HG03139 (cell line): Measurements from ENCODE around the gene ASTN2.
"Not testable (repeated sequence)": the region's sequence is repeated elsewhere in the genome, so short reads cannot be mapped to it uniquely, and the experiment has no call there.

ENCODE experiments used
- ATAC-seq: cut with Tn5 transposase; IDR thresholded peaks from one replicate; pipeline ENCODE4 v1.9.1; 2021; ENCODE audit not compliant: unreplicated experiment

The ASTN2 gene

GRCh38 chr9:117081641-117082317 is 333.1 kb downstream of the ASTN2 start:
- no peak for ATAC-seq

- ATAC-seq: no peak
Measured at GRCh38 chr9:117080765-117081390, 334.0 kb downstream of the ASTN2 start.

- ATAC-seq: no peak
Measured at GRCh38 chr9:117076571-117077290, 338.1 kb downstream of the ASTN2 start.

GRCh38 chr9:117075636-117076035 is 339.2 kb downstream of the ASTN2 start:
- no peak for ATAC-seq

DNA sequence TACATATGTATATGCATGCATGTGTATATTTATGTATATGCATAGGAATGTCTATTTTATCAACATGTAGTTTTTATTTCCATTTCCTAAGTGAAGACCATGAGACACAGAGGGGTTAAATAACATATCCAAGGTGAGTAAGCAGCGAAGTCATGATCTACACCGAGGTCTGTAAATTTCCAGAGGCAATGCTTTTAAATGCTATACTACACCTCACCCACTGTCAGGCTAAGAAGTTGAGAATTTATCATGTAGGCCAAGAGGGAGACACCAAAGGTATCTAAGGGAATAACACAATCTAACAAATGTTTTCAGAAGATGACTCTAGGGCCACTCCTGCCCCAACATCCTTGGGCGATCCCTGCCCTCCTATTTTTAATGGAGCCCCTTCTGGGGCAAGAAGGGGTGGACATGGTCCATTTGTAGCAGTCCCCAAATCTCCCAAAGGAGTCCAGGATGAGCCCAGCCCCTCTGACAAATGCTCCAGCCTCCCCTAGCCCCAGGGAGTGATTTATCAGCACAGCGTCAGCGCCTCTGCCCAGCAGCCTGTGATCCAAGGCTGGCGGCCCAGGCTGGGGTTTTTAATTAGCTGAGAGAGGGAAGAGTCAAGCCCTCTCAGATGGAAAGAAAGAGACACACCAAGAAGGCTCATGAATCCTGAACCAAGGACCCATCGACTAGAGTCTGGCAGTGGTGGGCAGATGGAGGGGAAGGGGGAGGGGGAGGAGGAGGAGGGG is 339.9 kb downstream of the ASTN2 start:
- no peak for ATAC-seq

DNA sequence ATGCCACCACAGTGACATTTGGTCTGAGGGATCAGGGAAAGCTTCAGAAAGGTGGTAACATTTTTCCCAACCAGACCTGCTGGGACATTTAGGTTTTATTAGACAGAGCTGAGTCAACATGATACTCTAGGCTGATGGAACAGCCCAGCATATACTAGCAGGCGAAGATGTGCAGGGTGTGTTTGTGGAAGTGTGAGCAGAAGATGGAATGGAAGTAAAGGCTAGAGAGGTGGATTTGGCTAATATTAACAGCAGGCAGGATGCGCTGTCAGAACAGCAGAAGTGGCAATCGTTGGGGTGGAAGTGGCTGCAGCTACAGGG is 340.6 kb downstream of the ASTN2 start:
- no peak for ATAC-seq

- ATAC-seq: no peak
Measured at GRCh38 chr9:117073539-117074341, 341.1 kb downstream of the ASTN2 start.

DNA sequence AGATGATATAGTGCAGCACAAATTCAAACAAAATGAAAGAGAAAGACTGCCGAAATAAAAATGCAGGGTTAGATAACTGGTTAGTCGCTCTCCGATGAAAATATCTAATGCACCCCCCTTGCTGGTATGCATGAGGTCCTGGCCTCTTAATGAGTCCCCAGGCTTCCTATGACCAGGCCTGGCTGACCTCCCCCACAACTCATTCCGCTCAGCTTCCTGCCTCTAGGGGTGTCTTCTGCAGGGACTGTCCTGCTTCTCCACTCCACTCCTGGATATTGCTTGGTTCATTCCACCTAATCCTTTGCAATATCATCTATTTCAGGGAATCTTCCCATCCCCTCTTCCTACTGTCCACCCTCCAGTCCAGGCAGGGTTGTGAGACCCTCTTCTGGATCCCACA is 341.8 kb downstream of the ASTN2 start:
- no peak for ATAC-seq

GRCh38 chr9:117072216-117072615 is 342.6 kb downstream of the ASTN2 start:
- no peak for ATAC-seq

GRCh38 chr9:117071673-117072207 is 343.1 kb downstream of the ASTN2 start:
- ATAC-seq: not testable (repeated sequence)

DNA sequence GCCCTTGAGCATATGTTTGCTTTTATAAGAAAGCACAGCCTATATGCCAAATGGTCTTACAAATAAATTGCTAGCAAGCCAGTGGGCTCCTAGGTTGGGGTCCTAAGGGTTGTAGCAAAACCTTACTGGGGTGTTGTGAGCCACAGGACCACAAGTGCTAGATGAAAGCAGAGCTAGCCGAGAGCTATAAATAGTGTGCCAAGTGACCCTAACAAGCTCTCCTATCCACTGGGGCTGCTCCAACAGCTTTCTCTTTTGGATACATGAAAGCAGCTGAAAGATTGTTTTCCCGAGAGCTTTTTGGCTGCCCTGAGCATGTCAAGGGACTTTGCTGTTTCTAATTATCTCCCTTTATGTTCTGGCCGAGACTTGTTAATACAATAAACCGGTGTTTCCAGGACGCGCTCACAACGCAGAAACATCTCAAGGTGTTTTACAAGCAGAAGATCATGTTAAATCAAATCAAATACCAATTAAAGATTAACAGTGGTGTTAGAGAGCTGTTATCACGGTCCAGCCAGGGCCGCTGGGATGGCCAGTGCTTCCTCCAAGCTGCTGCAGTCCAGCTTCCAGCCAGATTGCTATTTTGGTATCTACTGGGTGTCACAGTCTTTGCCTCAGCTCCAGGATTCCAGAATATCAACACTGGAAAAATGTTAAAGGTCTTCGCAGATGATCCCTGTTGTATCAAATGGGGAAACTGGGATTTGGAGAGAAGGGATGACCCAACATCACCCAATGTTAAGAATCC is 351.0 kb downstream of the ASTN2 start:
- no peak for ATAC-seq

DNA sequence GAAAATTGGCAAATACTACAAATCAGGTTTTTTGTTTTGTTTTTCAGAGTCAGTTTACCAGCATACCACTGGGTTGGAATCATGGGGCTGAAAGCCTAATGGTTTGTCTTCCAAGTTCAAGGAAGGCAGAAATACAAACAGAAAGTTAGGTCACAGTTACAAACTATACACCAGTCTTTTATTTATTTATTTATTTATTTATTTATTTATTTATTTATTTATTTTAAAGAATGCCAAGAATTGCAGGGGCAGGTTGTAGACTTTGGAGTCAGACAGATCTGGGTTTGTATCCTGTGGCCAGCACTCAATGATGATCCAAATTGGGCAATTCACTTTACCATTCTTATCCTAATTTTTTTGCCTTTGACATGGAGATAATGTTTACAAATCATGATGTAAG is 353.9 kb downstream of the ASTN2 start:
- no peak for ATAC-seq

DNA sequence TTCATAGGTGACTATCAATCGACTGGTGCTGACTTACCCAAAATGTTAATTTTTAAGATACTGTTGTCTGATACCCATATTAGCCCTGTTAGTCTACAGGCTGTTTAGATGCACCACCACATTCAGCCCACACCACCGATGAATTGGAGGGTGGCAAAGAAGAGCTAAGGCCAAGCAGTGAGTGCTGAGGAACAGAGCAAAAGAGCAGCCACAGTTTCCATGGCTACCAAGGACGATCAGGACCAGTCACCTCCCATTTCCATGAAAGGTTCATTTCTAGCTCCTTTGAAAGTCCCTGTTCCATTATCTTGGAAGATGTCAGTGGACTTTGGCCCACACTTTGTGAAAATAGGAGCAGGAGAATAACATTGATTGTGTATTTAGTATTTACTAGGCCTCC is 364.9 kb downstream of the ASTN2 start:
- ATAC-seq: no peak

DNA sequence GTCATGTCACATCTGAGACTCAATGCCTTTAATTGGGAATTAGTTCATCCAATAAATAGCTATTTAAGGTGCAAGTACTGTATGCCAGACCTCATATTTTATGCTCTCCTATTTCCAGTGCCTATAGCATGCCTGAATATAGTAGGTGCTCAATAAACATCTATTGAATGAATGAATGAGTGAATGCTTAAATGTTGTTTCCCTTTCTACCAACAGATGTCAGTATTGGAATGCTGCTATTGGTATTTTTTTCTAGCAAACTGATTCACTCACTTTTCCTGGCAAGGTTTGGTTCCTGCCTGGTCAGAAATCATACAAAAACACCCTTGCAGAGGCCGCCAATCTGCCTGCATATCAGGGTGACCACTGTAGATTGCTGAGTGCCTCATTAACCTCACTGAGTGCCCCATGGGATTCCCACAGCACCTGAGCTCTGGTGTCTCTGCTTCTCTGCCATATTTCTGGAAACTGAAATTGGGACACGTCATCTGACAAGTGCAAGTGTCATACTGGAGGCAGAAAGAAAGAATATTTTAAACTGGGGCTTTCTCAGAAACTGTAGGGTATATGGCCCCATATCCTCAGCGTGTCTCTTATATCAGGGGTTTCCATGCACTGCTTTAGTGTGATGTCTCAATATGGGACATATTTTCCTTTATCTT is 368.1 kb downstream of the ASTN2 start:
- no peak for ATAC-seq

DNA sequence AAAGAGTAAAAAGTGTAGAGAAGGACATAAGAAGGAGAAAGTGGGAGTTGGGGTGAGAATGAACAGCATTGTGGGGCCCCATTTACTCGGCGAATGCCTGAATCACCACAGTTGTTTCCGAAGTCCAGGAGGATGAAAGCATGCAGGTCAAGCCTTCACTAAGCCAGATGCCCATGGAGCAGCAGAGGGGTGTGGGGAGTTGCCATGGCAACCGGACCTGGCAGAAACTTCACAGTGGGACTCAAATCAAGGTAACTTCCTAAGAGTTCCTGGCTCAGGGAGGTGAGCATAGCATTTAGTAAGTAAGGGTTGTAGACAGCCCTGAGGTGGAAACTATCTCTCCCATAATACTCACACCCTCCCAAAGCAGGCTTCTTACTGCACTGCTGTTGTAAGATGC is 370.6 kb downstream of the ASTN2 start:
- ATAC-seq: no peak

GRCh38 chr9:117043159-117043558 is 371.7 kb downstream of the ASTN2 start:
- no peak for ATAC-seq

- ATAC-seq: no peak
Measured at GRCh38 chr9:117035546-117035945, 379.3 kb downstream of the ASTN2 start.

DNA sequence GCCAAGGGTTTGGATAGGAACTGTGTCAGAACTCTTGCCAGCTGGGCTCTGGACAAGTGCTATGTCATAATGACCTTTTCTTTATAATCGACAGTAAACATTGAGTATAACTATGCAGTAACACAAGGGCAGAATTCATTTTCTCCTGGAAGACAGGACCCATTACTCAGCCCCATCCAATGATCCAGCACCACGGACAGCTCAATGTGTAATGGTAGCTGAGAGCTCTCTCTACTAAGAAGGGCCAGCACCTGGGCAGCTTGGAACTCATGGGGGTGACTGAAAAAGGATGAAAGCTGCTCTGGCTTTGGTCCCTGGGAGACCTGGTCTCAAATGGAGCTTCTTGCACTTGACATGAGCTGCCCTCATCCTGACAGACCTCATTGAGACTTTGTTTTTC is 380.0 kb downstream of the ASTN2 start:
- ATAC-seq: no peak

DNA sequence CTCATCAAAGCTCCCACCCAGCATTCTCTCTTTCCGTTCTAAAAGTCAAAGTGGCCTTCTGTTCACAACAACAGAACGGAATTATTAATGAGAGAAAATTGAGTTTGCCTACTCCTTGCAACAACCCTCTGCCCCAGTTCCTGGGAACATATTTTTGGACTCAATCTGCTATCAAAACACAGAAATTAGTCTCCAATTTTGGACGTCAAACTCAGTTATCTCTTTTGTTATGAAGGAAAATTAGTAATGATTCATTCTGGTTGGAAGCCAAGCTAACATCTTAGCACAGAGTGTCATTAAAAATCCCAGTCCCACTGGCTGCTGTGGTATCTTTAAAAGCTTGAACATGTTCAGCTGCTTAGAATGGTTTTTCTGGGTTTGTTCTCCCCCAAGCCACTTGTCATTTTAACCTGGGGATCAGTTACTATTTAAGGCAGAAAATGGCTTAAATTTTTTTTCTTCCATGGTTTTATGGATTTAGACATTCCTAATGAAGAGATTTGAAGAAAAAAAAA is 384.5 kb downstream of the ASTN2 start:
- no peak for ATAC-seq
